MM.1S (cell line): ENCODE results near the gene GARNL3.

ENCODE experiments used
- CTCF ChIP-seq: fragments of 300-600 bp; sonication (generic); IDR thresholded peaks from 2 replicates; pipeline ENCODE4 v1.5.1; 2016; ENCODE audit warnings: antibody characterized with exemption, low read length, mixed read lengths
- EZH2 ChIP-seq: fragments of 300-600 bp; sonication (generic); optimal IDR thresholded peaks from 2 replicates; pipeline ENCODE3; 2017; ENCODE audit warnings: low read depth, mild to moderate bottlenecking, antibody characterized with exemption, low read length, mixed read lengths
- EZH2phosphoT487 ChIP-seq: fragments of 300-600 bp; sonication (generic); IDR thresholded peaks from 2 replicates; pipeline ENCODE4 v1.6.1; 2018; ENCODE audit warnings: antibody characterized with exemption, low read length

DNA sequence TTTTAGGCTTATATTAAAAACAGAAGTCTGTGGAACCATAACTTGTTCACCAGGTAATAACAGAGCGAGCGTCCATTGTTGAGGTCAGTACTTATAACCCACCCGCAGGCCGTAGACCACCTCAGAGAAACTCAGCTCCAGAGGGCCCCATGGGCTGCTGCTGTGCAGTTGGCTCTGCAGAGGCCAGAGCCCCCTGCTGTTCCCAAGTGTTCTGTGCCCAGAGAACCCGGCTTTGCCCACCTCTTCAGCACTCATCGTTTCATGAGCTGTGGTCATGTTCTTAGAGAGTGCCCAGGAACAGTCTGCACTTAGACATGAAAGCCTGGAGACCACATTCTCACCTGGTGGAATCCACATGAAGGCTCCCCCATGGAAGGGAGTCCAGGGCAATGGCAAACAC, 82.0 kb downstream of the GARNL3 start:
- TF ChIP-seq CTCF (no peak), EZH2phosphoT487 (no peak), EZH2 (no peak)
